Astrocyte of the cerebellum (primary cell): ENCODE data around the gene RPSA.
A peak's percentile ranks its signal among the peaks of the same experiment; 100 is the strongest.

Experiments
- DNase-seq: peaks from one replicate; pipeline ENCODE4 v3.0.0-alpha.2; 2011; ENCODE audit warnings: low read depth
- H3K4me3 ChIP-seq: 2 replicates; pipeline ENCODE4 v1.5.1; 2011; ENCODE audit warnings: mild to moderate bottlenecking, low read depth, low read length, moderate library complexity
- CTCF ChIP-seq: IDR thresholded peaks from 2 replicates; pipeline ENCODE4 v1.5.1; 2012; ENCODE audit warnings: low read length, low read depth, moderate library complexity, mild to moderate bottlenecking; ENCODE audit errors: missing control alignments
- in situ Hi-C: cut with HindIII; loops from 2 replicates; pipeline ENCODE4 v1.10.0; 2017; ENCODE audit warnings: low sequenced_read_pairs

RPSA gene

GRCh38 chr3:39432342-39432741 lies 25.8 kb downstream of the RPSA start:
- no peak for DNase-seq
- in situ Hi-C loops = no loop called here
- H3K4me3 ChIP-seq = no peak overlapping the region
- TF ChIP-seq CTCF = no peak

GRCh38 chr3:39433642-39434041 lies 27.1 kb downstream of the RPSA start:
- no peak for TF ChIP-seq CTCF
- in situ Hi-C loops = no loop called here
- no peak overlapping the region for H3K4me3 ChIP-seq
- peak; percentile 22 for DNase-seq

GRCh38 chr3:39434574-39434973 lies 28.1 kb downstream of the RPSA start:
- DNase-seq = no peak
- in situ Hi-C loops = no loop called here
- H3K4me3 ChIP-seq = no peak overlapping the region
- TF ChIP-seq CTCF = no peak

- in situ Hi-C loops = no loop called here
- no peak for TF ChIP-seq CTCF
- H3K4me3 ChIP-seq = no peak overlapping the region
- no peak for DNase-seq
Observed at GRCh38 chr3:39435006-39435748, 28.7 kb downstream of the RPSA start.

GRCh38 chr3:39438880-39439279 lies 32.4 kb downstream of the RPSA start:
- DNase-seq = no peak
- in situ Hi-C loops = no loop called here
- TF ChIP-seq CTCF = no peak
- H3K4me3 ChIP-seq = no peak overlapping the region

GRCh38 chr3:39440316-39440715 lies 33.8 kb downstream of the RPSA start:
- TF ChIP-seq CTCF = no peak
- DNase-seq = no peak
- no peak overlapping the region for H3K4me3 ChIP-seq
- in situ Hi-C loops = no loop called here
